GM19043 (cell line): Measurements from ENCODE around the gene SGF29.
"Not testable (repeated sequence)": the region's sequence is repeated elsewhere in the genome, so short reads cannot be mapped to it uniquely, and the experiment has no call there.

Experiments used
- ATAC-seq: cut with Tn5 transposase; IDR thresholded peaks from one replicate; pipeline ENCODE4 v1.9.1; 2021; ENCODE audit warnings: low read depth; ENCODE audit not compliant: unreplicated experiment

SGF29 gene

DNA sequence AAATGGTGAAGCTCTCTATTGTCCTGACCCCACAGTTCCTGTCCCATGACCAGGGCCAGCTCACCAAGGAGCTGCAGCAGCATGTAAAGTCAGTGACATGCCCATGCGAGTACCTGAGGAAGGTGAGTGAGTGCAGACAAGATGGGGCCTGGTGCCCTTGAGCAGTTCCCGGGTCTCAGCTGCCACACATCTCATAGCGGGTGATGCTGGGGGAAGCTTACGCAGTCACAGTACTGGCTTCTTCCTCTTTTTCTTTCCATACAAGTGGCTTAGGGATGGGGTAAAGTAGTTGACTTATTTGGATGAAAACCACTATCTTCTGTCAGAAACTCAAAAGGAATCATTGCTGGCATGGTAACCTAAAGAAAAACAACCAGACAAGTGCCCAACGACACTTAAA lies 84.6 kb downstream of the SGF29 start:
- ATAC-seq = not testable (repeated sequence)

- ATAC-seq = not testable (repeated sequence)
Measured at GRCh38 chr16:28639959-28640358, 86.2 kb downstream of the SGF29 start.
